ENCODE measurements around the gene AMPH. TPM values are rescaled to one million over a fixed set of nuclear protein-coding genes. Genes with fewer than 3 reads are reported as not detected.
"Not testable (repeated sequence)": the region's sequence is repeated elsewhere in the genome, so short reads cannot be mapped to it uniquely, and the experiment has no call there.

AMPH gene
- total and polyA plus RNA-seq, 9 of the 15 experiments (the other 6 are each of a cell fraction or from before 2014, with no cell fraction given): 0.03 to 0.35 TPM; not detected in 7

DNA sequence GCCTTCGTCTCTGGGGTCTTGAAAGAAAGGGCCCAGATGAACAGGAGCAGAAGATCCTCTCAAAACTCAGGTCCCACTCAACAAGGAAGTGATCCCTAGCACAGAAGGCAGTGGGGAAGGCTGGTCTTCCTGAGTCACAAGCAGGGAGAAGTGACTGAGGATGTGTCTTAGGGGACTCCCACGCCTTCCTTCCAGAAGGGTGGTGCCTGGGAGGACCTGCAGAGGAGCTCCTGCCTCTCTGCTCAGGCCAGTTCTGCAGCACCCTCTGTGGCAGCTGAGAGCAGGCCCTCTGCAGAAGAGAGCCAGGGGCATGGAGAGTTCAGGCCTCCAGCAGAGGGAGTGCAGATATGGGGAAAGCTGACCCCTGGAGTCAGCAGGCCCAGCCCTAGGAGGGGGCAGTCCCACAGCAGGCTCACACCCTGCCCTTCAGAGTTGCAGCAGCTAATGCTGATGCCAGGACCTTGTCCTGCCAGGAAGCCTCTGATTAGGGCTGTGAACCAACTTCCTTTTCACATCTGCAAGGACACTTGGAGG is 289.9 kb downstream of the AMPH start (continued):
- peak; percentile 32 to 66; a peak in 2 of 4 replicates for TF ChIP-seq RAD21 (CRISPR knock-in tag; conservative IDR thresholded peaks at IDR 0.05 in 1 of 2, IDR thresholded peaks at IDR 0.05 in 1 of 2)
- 0 out of 2 replicates have a peak, but pooled peaks have one; percentile 53 for TF ChIP-seq ZNF740 (CRISPR knock-in tag; IDR thresholded peaks at IDR 0.05)
- TF ChIP-seq ZNF740 (tag; IDR thresholded peaks at IDR 0.05): not testable (repeated sequence)
- TF ChIP-seq YY1 (IDR thresholded peaks at IDR 0.05; ENCODE audit: borderline replicate concordance in 1 of 3, control insufficient read depth in 1 of 3, extremely low read depth in 1 of 3, insufficient read depth in 3 of 3, insufficient read length in 1 of 3, insufficient replicate concordance in 2 of 3, low read depth in 1 of 3, low read length in 2 of 3): peak in 2 of 3 experiments; percentile 42 to 56
- TF ChIP-seq, protein P1, sequence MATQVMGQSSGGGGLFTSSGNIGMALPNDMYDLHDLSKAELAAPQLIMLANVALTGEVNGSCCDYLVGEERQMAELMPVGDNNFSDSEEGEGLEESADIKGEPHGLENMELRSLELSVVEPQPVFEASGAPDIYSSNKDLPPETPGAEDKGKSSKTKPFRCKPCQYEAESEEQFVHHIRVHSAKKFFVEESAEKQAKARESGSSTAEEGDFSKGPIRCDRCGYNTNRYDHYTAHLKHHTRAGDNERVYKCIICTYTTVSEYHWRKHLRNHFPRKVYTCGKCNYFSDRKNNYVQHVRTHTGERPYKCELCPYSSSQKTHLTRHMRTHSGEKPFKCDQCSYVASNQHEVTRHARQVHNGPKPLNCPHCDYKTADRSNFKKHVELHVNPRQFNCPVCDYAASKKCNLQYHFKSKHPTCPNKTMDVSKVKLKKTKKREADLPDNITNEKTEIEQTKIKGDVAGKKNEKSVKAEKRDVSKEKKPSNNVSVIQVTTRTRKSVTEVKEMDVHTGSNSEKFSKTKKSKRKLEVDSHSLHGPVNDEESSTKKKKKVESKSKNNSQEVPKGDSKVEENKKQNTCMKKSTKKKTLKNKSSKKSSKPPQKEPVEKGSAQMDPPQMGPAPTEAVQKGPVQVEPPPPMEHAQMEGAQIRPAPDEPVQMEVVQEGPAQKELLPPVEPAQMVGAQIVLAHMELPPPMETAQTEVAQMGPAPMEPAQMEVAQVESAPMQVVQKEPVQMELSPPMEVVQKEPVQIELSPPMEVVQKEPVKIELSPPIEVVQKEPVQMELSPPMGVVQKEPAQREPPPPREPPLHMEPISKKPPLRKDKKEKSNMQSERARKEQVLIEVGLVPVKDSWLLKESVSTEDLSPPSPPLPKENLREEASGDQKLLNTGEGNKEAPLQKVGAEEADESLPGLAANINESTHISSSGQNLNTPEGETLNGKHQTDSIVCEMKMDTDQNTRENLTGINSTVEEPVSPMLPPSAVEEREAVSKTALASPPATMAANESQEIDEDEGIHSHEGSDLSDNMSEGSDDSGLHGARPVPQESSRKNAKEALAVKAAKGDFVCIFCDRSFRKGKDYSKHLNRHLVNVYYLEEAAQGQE (IDR thresholded peaks at IDR 0.05; ENCODE audit: borderline replicate concordance): peak; percentile 47; the same call in 1 of the 2 replicates
- TF ChIP-seq, protein P1 (CRISPR knock-in tag; IDR thresholded peaks at IDR 0.05; ENCODE audit: low read depth): 0 out of 2 replicates have a peak, but pooled peaks have one; percentile 53
- peak; percentile 89 to 91; a peak in 3 of 4 replicates for TF ChIP-seq UBTF (IDR thresholded peaks at IDR 0.05; ENCODE audit: borderline replicate concordance in 1 of 2, low read depth in 2 of 2, low read length in 2 of 2)
- TF ChIP-seq CTBP1 (IDR thresholded peaks at IDR 0.05; ENCODE audit: borderline replicate concordance): peak; percentile 98
- peak; percentile 77 for TF ChIP-seq CTCFL (IDR thresholded peaks at IDR 0.05; ENCODE audit: borderline replicate concordance, insufficient read depth, low read depth, low read length, poor library complexity, severe bottlenecking)
- TF ChIP-seq PHF21A (IDR thresholded peaks at IDR 0.05; ENCODE audit: borderline replicate concordance, low read depth): peak; percentile 66; the same call in 1 of the 2 replicates
- 0 out of 2 replicates have a peak, but pooled peaks have one; percentile 3 for TF ChIP-seq SMC3 (conservative IDR thresholded peaks at IDR 0.05; ENCODE audit: insufficient read depth, low read depth, low read length)

Measured in K562 (cell line).